Loucy (cell line): ENCODE data around the gene SCYL3.

Experiments used
- H2AFZ ChIP-seq: fragments of 200-600 bp; sonication (generic); 2 replicates; pipeline ENCODE4 v1.6.0; 2016; ENCODE audit warnings: antibody characterized with exemption, mild to moderate bottlenecking, low read length, moderate library complexity
- H3F3A ChIP-seq: fragments of 200-600 bp; 2 replicates; pipeline ENCODE4 v1.6.0; 2016; ENCODE audit warnings: antibody characterized with exemption, low read depth, mild to moderate bottlenecking
- H3K27me3 ChIP-seq: fragments of 200-600 bp; sonication (generic); 2 replicates; pipeline ENCODE4 v1.6.1; 2014; ENCODE audit warnings: low read length, mild to moderate bottlenecking; ENCODE audit not compliant: insufficient read depth, poor library complexity, severe bottlenecking
- H3K36me3 ChIP-seq: fragments of 200-600 bp; sonication (generic); 2 replicates; pipeline ENCODE4 v1.6.1; 2016; ENCODE audit warnings: low read length; ENCODE audit not compliant: insufficient read depth
- H3K4me1 ChIP-seq: fragments of 200-600 bp; sonication (generic); 2 replicates; pipeline ENCODE4 v1.5.1; 2014; ENCODE audit warnings: low read length, mild to moderate bottlenecking; ENCODE audit not compliant: insufficient read depth, poor library complexity, severe bottlenecking
- H3K4me2 ChIP-seq: fragments of 200-600 bp; sonication (generic); 2 replicates; pipeline ENCODE4 v1.6.0; 2014; ENCODE audit warnings: antibody characterized with exemption, low read length, low read depth, mild to moderate bottlenecking; ENCODE audit not compliant: poor library complexity, severe bottlenecking
- H3K4me3 ChIP-seq: fragments of 200-600 bp; sonication (generic); 2 replicates; pipeline ENCODE4 v1.5.1; 2014; ENCODE audit warnings: low read length, mild to moderate bottlenecking, mixed read lengths; ENCODE audit not compliant: poor library complexity, severe bottlenecking
- H3K79me2 ChIP-seq: fragments of 200-600 bp; sonication (generic); 2 replicates; pipeline ENCODE4 v1.6.1; 2014; ENCODE audit warnings: low read length; ENCODE audit not compliant: insufficient read depth
- H3K9ac ChIP-seq: fragments of 200-600 bp; sonication (generic); 2 replicates; pipeline ENCODE4 v1.6.0; 2014; ENCODE audit warnings: mild to moderate bottlenecking, low read depth, low read length, moderate library complexity; ENCODE audit not compliant: poor library complexity, severe bottlenecking
- H3K9me2 ChIP-seq: fragments of 200-600 bp; sonication (generic); replicated peaks from 2 replicates; pipeline ENCODE4 v1.6.1; 2016; ENCODE audit warnings: low read depth, low read length, mixed read lengths
- H3K9me3 ChIP-seq: fragments of 200-600 bp; sonication (generic); 2 replicates; pipeline ENCODE4 v1.6.1; 2014; ENCODE audit warnings: mild to moderate bottlenecking, antibody characterized with exemption, low read length, low read depth; ENCODE audit not compliant: insufficient read depth
- H4K20me1 ChIP-seq: fragments of 200-600 bp; sonication (generic); 2 replicates; pipeline ENCODE4 v1.6.0; 2014; ENCODE audit warnings: antibody characterized with exemption, low read length, mild to moderate bottlenecking; ENCODE audit not compliant: insufficient read depth, poor library complexity, severe bottlenecking
- EZH2phosphoT487 ChIP-seq: fragments of 200-600 bp; IDR thresholded peaks from 2 replicates; pipeline ENCODE4 v1.6.1; 2018; ENCODE audit warnings: antibody characterized with exemption, mild to moderate bottlenecking, moderate library complexity, borderline replicate concordance
- TF ChIP-seq, protein P1 (sequence below): fragments of 200-600 bp; sonication (generic); conservative IDR thresholded peaks from 2 replicates; pipeline ENCODE4 v1.5.1; 2014; ENCODE audit warnings: mild to moderate bottlenecking, antibody characterized with exemption, low read length

The SCYL3 gene

DNA sequence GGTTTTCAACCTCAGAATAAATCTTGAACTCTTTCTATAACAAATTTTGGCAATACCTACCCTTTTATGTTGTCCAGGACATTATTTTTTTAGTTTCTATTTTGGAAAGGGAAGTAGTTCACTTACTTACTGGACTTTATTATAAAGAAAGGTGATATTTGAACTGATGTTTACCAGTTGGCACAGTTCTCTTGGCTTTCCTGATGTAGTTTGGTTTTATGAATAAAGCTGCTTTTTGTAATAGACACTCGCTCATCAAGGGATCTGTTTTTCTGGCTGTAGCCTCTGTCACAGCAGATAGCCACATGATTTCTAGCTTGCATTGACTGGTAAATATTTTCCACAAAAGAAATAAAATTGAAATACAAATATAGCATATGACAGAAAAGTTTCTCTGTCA is 58.0 kb downstream of the SCYL3 start:
- Histone ChIP-seq H3K4me3 (no peak overlapping the region), H4K20me1 (no peaks in the 10 kb centered on the region), H3K4me1 (no peaks in the 10 kb centered on the region), H3K9me2 (no peaks in the 10 kb centered on the region), H3K79me2 (peaks cover 18% of the 10 kb centered on the region; the same call in 1 of the 2 replicates), H2AFZ (no peak overlapping the region), H3K27me3 (no peaks in the 10 kb centered on the region), H3K9ac (no peak overlapping the region), H3K9me3 (peaks cover 6% of the 10 kb centered on the region; the same call in 1 of the 2 replicates), H3K4me2 (no peak overlapping the region), H3K36me3 (peaks cover 82% of the 10 kb centered on the region), H3F3A (no peaks in the 10 kb centered on the region)
- TF ChIP-seq EZH2phosphoT487, result no peak

DNA sequence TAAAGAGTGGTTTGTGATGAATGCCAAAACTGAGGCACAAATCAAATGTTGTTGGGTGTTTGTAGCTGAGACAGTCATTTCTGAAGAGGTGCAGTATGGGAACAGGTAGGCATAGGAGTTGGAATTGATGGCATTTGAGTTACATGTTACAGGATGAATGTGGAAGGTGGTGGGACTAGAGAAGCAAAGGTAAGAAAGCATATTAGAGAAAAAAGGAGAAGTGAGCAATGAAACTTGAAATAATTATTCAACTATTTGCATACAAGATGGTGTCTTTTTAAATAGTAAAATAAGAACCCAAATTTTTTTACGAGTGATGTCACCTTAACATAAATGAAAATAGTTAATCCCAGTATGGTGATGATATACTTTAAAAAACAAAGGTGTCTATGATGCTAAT is 58.8 kb downstream of the SCYL3 start:
- Histone ChIP-seq H3K9me2 (no peaks in the 10 kb centered on the region), H3K79me2 (peaks cover 11% of the 10 kb centered on the region; the same call in 1 of the 2 replicates), H3K27me3 (no peaks in the 10 kb centered on the region), H3K36me3 (peaks cover 86% of the 10 kb centered on the region), H3K9me3 (peaks cover 6% of the 10 kb centered on the region; the same call in 1 of the 2 replicates), H3K9ac (no peak overlapping the region), H2AFZ (no peak overlapping the region), H3K4me1 (no peaks in the 10 kb centered on the region), H3K4me2 (no peak overlapping the region), H3F3A (no peaks in the 10 kb centered on the region), H4K20me1 (no peaks in the 10 kb centered on the region), H3K4me3 (no peak overlapping the region)
- TF ChIP-seq, protein P1, sequence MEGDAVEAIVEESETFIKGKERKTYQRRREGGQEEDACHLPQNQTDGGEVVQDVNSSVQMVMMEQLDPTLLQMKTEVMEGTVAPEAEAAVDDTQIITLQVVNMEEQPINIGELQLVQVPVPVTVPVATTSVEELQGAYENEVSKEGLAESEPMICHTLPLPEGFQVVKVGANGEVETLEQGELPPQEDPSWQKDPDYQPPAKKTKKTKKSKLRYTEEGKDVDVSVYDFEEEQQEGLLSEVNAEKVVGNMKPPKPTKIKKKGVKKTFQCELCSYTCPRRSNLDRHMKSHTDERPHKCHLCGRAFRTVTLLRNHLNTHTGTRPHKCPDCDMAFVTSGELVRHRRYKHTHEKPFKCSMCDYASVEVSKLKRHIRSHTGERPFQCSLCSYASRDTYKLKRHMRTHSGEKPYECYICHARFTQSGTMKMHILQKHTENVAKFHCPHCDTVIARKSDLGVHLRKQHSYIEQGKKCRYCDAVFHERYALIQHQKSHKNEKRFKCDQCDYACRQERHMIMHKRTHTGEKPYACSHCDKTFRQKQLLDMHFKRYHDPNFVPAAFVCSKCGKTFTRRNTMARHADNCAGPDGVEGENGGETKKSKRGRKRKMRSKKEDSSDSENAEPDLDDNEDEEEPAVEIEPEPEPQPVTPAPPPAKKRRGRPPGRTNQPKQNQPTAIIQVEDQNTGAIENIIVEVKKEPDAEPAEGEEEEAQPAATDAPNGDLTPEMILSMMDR, result no peak
- no peak for TF ChIP-seq EZH2phosphoT487

DNA sequence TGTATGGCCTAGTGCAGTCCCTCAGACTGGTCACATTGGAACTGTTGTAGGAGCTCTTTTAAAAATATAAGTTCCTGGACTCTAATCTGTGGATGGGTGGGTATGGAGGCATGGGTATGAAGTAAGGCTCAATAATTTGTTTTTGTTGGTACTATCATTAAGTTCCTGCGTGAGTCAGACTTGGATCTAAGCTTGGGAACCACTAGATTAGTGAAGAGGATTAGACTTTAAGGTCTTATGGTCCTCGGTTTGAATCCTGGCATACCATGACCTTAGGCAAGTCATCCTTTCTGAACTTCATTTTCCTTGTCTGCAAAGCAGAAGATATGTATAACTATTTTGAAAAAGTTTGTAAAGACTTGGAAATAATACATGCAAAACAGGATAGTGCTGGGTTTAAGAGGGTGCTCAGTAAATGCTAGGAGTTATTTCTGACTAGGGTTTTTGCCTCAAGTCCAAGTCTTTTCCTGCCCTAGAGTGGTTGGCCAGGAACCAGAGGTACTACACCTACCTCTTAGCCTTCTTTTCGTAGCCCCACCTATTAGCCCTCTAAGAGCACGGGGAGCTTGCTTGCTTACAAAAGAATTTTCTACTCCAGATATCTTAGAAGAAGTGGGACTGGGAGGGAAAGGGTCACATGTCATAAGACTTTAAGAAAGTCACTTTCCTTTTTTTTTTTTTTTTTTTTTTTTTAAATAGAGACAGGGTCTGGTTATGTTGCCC is 60.4 kb downstream of the SCYL3 start:
- H3K79me2 ChIP-seq, result no peaks in the 10 kb centered on the region
- no peaks in the 10 kb centered on the region for H3K9me3 ChIP-seq
- no peak overlapping the region for H2AFZ ChIP-seq
- H3K4me2 ChIP-seq, result no peak overlapping the region
- peaks cover 86% of the 10 kb centered on the region for H3K36me3 ChIP-seq
- no peaks in the 10 kb centered on the region for H3K4me1 ChIP-seq
- H3F3A ChIP-seq, result no peaks in the 10 kb centered on the region
- TF ChIP-seq, protein P1, result no peak
- TF ChIP-seq EZH2phosphoT487, result no peak
- no peaks in the 10 kb centered on the region for H4K20me1 ChIP-seq
- no peaks in the 10 kb centered on the region for H3K9me2 ChIP-seq
- H3K4me3 ChIP-seq, result no peak overlapping the region
- H3K27me3 ChIP-seq, result no peaks in the 10 kb centered on the region
- no peak overlapping the region for H3K9ac ChIP-seq

DNA sequence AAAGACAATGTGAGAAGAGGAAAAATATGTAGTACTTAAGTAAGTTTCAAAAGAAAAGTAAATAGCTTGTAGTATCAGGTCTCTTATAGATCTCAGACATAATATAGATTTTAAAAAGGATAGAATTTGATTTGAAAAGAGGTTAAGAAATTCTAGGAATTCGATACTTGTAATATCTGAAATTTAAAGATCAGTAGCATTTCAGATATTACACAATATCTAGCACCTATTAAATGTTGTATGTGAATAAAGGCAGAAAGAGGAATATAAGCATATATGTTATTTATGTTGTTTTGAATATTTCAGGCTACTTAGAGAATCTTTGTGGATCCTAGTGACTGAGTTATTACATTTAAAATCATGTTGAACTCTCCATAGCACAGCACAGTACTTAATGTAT is 64.0 kb downstream of the SCYL3 start:
- H3K36me3 ChIP-seq, result peaks cover 86% of the 10 kb centered on the region

More for the DNA sequence above, 64.0 kb downstream of the SCYL3 start:
- no peaks in the 10 kb centered on the region for H3K4me1 ChIP-seq
- no peak for TF ChIP-seq EZH2phosphoT487
- TF ChIP-seq, protein P1, result no peak
- no peaks in the 10 kb centered on the region for H3F3A ChIP-seq
- H3K9ac ChIP-seq, result no peak overlapping the region
- no peaks in the 10 kb centered on the region for H3K9me2 ChIP-seq
- no peak overlapping the region for H2AFZ ChIP-seq
- H4K20me1 ChIP-seq, result no peaks in the 10 kb centered on the region
- no peak overlapping the region for H3K4me3 ChIP-seq
- H3K79me2 ChIP-seq, result no peaks in the 10 kb centered on the region
- no peak overlapping the region for H3K4me2 ChIP-seq
- H3K9me3 ChIP-seq, result no peaks in the 10 kb centered on the region
- H3K27me3 ChIP-seq, result no peaks in the 10 kb centered on the region
